Measurements from ENCODE around the gene ARMC12.

GRCh38 chr6:35719830-35720733 lies 16.8 kb upstream of the ARMC12 start:
- TF ChIP-seq PBX3 (IDR thresholded peaks at IDR 0.05) (no peak), CTCF (IDR thresholded peaks at IDR 0.05) (no peak), MAZ (IDR thresholded peaks at IDR 0.05; ENCODE audit: borderline replicate concordance, low read depth, low read length) (no peak), EP300 (IDR thresholded peaks at IDR 0.05) (no peak)

Data from A549 (cell line).